SK-N-SH (cell line): ENCODE data around the gene TIAM1. TPM values are rescaled to one million over a fixed set of nuclear protein-coding genes. Genes with fewer than 3 reads are reported as not detected.

Source experiments
- CTCF ChIA-PET: fragments of 300-600, 350-600 bp; formaldehyde crosslinking; extraction: SDS; loops from one replicate; lab custom pipeline; 2021; lab: Yijun Ruan, JAX
- POLR2A ChIA-PET: fragments of 350-600 bp; sonication (Branson Sonifier 250); formaldehyde crosslinking; extraction: SDS; loops from one replicate; lab custom pipeline; 2020; ENCODE audit warnings: antibody characterized with exemption, inconsistent platforms; lab: Yijun Ruan, JAX
- DNase-seq: peaks from one replicate; pipeline ENCODE4 v3.0.0; 2012
- H2AFZ ChIP-seq: fragments of 200-600 bp; sonication (generic); 2 replicates; pipeline ENCODE4 v1.8.1; 2016; ENCODE audit warnings: antibody characterized with exemption, mild to moderate bottlenecking, low read depth
- H3F3A ChIP-seq: fragments of 200-600 bp; sonication (generic); replicated peaks from 2 replicates; pipeline ENCODE3; 2016; ENCODE audit warnings: antibody characterized with exemption, mild to moderate bottlenecking; ENCODE audit not compliant: insufficient read depth
- H3K27ac ChIP-seq, 2 experiments: fragments of 200-500 bp in 1 of 2; fragments of 200-600 bp in 1 of 2; sonication (Bioruptor generic) in 1 of 2; sonication (generic), shearing (Covaris generic) in 1 of 2; 2 replicates each; pipeline versions ENCODE4 v1.5.1 to v1.6.1; 2014 to 2016; ENCODE audit warnings: low read depth in 2 of 2, inconsistent platforms in 1 of 2, low read length in 1 of 2, mild to moderate bottlenecking in 1 of 2, mixed read lengths in 1 of 2
- H3K27me3 ChIP-seq: fragments of 200-600 bp; sonication (generic), shearing (Covaris generic); 2 replicates; pipeline ENCODE4 v1.6.1; 2016; ENCODE audit warnings: mixed run types; ENCODE audit not compliant: insufficient read depth
- H3K36me3 ChIP-seq, 2 experiments: fragments of 200-500 bp in 1 of 2; fragments of 200-600 bp in 1 of 2; sonication (Bioruptor generic) in 1 of 2; sonication (generic) in 1 of 2; replicated peaks in 1 of 2; 2 replicates each; pipeline versions ENCODE3 to v1.5.1; 2014 to 2016; ENCODE audit warnings: low read length in 1 of 2, mild to moderate bottlenecking in 1 of 2; ENCODE audit not compliant: insufficient read depth in 2 of 2, control insufficient read depth in 1 of 2
- H3K4me1 ChIP-seq, 2 experiments: fragments of 200-500 bp in 1 of 2; fragments of 200-600 bp in 1 of 2; sonication (Bioruptor generic) in 1 of 2; sonication (generic), shearing (Covaris generic) in 1 of 2; 2 replicates each; pipeline versions ENCODE4 v1.5.1 to v1.6.1; 2014 to 2016; ENCODE audit warnings: low read depth in 1 of 2, low read length in 1 of 2, mixed run types in 1 of 2; ENCODE audit not compliant: insufficient read depth in 2 of 2, control insufficient read depth in 1 of 2
- H3K4me2 ChIP-seq: fragments of 200-600 bp; sonication (generic), shearing (Covaris generic); 2 replicates; pipeline ENCODE4 v1.6.1; 2017; ENCODE audit warnings: mixed run types
- H3K4me3 ChIP-seq, 2 experiments: fragments of 200-500 bp in 1 of 2; fragments of 200-600 bp in 1 of 2; sonication (Bioruptor generic) in 1 of 2; sonication (generic), shearing (Covaris generic) in 1 of 2; 2 replicates each; pipeline versions ENCODE4 v1.5.1 to v1.8.1; 2014 to 2016; ENCODE audit warnings: low read depth in 2 of 2, inconsistent platforms in 1 of 2, low read length in 1 of 2, mild to moderate bottlenecking in 1 of 2, mixed read lengths in 1 of 2, moderate library complexity in 1 of 2
- H3K79me2 ChIP-seq: fragments of 200-600 bp; sonication (generic); 2 replicates; pipeline ENCODE4 v1.8.1; 2017; ENCODE audit warnings: mild to moderate bottlenecking; ENCODE audit not compliant: insufficient read depth
- H3K9ac ChIP-seq: fragments of 200-600 bp; sonication (generic); 2 replicates; pipeline ENCODE4 v1.6.1; 2017; ENCODE audit warnings: mixed run types
- H3K9me2 ChIP-seq: fragments of 200-600 bp; sonication (generic); 2 replicates; pipeline ENCODE4 v1.6.1; 2017; ENCODE audit warnings: mixed run types
- H3K9me3 ChIP-seq: fragments of 200-600 bp; sonication (generic); 2 replicates; pipeline ENCODE4 v1.6.1; 2017; ENCODE audit warnings: mixed run types, mild to moderate bottlenecking, moderate library complexity
- H4K20me1 ChIP-seq: fragments of 200-600 bp; sonication (generic); 2 replicates; pipeline ENCODE4 v1.6.1; 2017; ENCODE audit warnings: mild to moderate bottlenecking, mixed run types; ENCODE audit not compliant: insufficient read depth
- CTCF ChIP-seq: fragments of 200-600 bp; sonication (generic); IDR thresholded peaks from 2 replicates; pipeline ENCODE4 v1.6.1; 2017; ENCODE audit warnings: antibody characterized with exemption, mild to moderate bottlenecking, moderate library complexity
- EP300 ChIP-seq, 2 experiments: IDR thresholded peaks; 2 replicates each; pipeline versions ENCODE4 v1.4.0 to v1.6.1; 2012; ENCODE audit warnings: borderline replicate concordance in 1 of 2, low read depth in 1 of 2, low read length in 1 of 2
- FOXJ3 ChIP-seq: sonication (generic); formaldehyde crosslinking; IDR thresholded peaks from 2 replicates; pipeline ENCODE4 v1.5.1; 2020; ENCODE audit warnings: mild to moderate bottlenecking, missing genetic modification reagents
- FOXM1 ChIP-seq: IDR thresholded peaks from 2 replicates; pipeline ENCODE4 v1.4.0; 2012; ENCODE audit warnings: low read depth, mild to moderate bottlenecking
- GATA2 ChIP-seq: sonication (generic); formaldehyde crosslinking; IDR thresholded peaks from 2 replicates; pipeline ENCODE4 v1.5.0; 2020; ENCODE audit warnings: mild to moderate bottlenecking, missing genetic modification reagents
- IRF3 ChIP-seq: fragments of 150-350 bp; IDR thresholded peaks from 2 replicates; pipeline ENCODE4 v1.6.1; 2016; ENCODE audit warnings: mild to moderate bottlenecking, low read depth, low read length
- MEF2A ChIP-seq: IDR thresholded peaks from 2 replicates; pipeline ENCODE4 v1.4.0; 2012; ENCODE audit warnings: low read depth, borderline replicate concordance
- NRF1 ChIP-seq: IDR thresholded peaks from 2 replicates; pipeline ENCODE4 v1.6.1; 2012; ENCODE audit warnings: low read depth, mild to moderate bottlenecking, low read length
- PBX3 ChIP-seq: IDR thresholded peaks from 2 replicates; pipeline ENCODE4; 2012
- RAD21 ChIP-seq: IDR thresholded peaks from 2 replicates; pipeline ENCODE4 v1.6.1; 2012; ENCODE audit warnings: mild to moderate bottlenecking, low read length
- REST ChIP-seq: IDR thresholded peaks from 2 replicates; pipeline ENCODE4 v1.6.1; 2012; ENCODE audit warnings: mild to moderate bottlenecking, low read depth, low read length, moderate library complexity
- SIN3A ChIP-seq: IDR thresholded peaks from 2 replicates; pipeline ENCODE4 v1.6.1; 2012; ENCODE audit warnings: low read depth, mild to moderate bottlenecking, low read length, moderate library complexity, borderline replicate concordance
- SMC3 ChIP-seq: IDR thresholded peaks from 2 replicates; pipeline ENCODE4 v1.6.1; 2012; ENCODE audit warnings: low read depth, low read length, improper control_type of control experiment
- TCF12 ChIP-seq: IDR thresholded peaks from 2 replicates; pipeline ENCODE4 v1.4.0; 2012
- TEAD4 ChIP-seq: IDR thresholded peaks from 2 replicates; pipeline ENCODE4 v1.4.0; 2012; ENCODE audit warnings: mild to moderate bottlenecking, borderline replicate concordance; ENCODE audit not compliant: insufficient read depth
- WGBS: methylation state at CpG from one replicate; pipeline ENCODE4 v1.1.6; 2017; ENCODE audit warnings: low lambda C conversion rate; 5-methylcytosine and 5-hydroxymethylcytosine counted together
- polyA plus RNA-seq, 3 experiments: library from polyadenylated mRNA; depleted of rRNA; stranded (reverse); fragments of >200 nt; gene quantifications; 2 replicates each; pipeline ENCODE4 v1.2.3, GENCODE V29; 2012

The TIAM1 gene
- polyA plus RNA-seq, 1 of the 3 experiments (the other 2 are of a cell fraction), result 1.7 TPM

DNA sequence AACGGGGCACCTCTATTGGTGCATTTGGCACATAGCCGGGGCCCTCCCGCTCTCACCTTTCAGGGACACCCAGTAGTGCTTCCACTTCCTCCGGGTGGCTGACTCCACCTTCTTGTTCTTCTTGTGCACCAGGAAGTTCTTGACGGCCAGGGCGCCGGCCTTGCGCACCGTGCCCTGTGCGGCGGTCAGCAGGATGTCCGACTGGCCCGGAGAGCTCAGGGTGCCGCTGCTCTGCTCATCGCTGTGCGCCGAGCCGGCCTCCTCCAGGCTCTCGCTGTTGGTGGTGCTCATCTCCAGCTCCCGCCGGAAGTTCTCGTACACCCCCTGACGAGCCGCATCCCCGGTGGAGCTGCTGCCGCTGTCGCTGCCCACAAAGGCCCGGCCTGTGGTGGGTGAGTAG lies 92.4 kb downstream of the TIAM1 start (continued):
- TF ChIP-seq CTCF (no peak), GATA2 (CRISPR knock-in tag) (no peak), IRF3 (no peak), SIN3A (no peak), PBX3 (no peak)

GRCh38 chr21:31248598-31248997 lies 95.5 kb downstream of the TIAM1 start:
- H3F3A ChIP-seq, result no peaks in the 10 kb centered on the region
- H3K79me2 ChIP-seq, result no peaks in the 10 kb centered on the region
- no peak overlapping the region for H3K27ac ChIP-seq
- no peak overlapping the region for H3K9ac ChIP-seq
- H3K27me3 ChIP-seq, result no peaks in the 10 kb centered on the region
- H3K4me2 ChIP-seq, result no peak overlapping the region
- H3K36me3 ChIP-seq, result no peaks in the 10 kb centered on the region
- 40% methylated on average over 2 of the region's 2 CpGs for WGBS
- ChIA-PET POLR2A (no interaction called here), CTCF (interaction anchor here (1.1 to 1.6 kb wide), 2 partner anchors 50 to 332 kb away, joined by 3 to 5 read pairs; no protein-coding TSS in a partner anchor)
- no peak for DNase-seq
- no peak for TF ChIP-seq RAD21
- TF ChIP-seq REST, result no peak
- no peak for TF ChIP-seq CTCF
- TF ChIP-seq IRF3, result no peak
- TF ChIP-seq MEF2A, result no peak
- TF ChIP-seq SIN3A, result no peak
- TF ChIP-seq PBX3, result no peak
- no peak for TF ChIP-seq TCF12
- no peak for TF ChIP-seq TEAD4
- no peak for TF ChIP-seq NRF1
- no peak for TF ChIP-seq FOXM1
- TF ChIP-seq SMC3, result no peak
- no peak for TF ChIP-seq FOXJ3 (CRISPR knock-in tag)
- TF ChIP-seq EP300 (IDR thresholded peaks at IDR 0.05; ENCODE audit: borderline replicate concordance in 1 of 2, low read depth in 1 of 2, low read length in 1 of 2), result no peak
- H4K20me1 ChIP-seq, result no peaks in the 10 kb centered on the region
- H3K4me3 ChIP-seq, result no peak overlapping the region
- H2AFZ ChIP-seq, result no peak overlapping the region
- H3K9me2 ChIP-seq, result no peaks in the 10 kb centered on the region
- H3K4me1 ChIP-seq, result peaks cover 0 to 20% of the 10 kb centered on the region in 2 experiments; a peak in 1 of 4 replicates
- H3K9me3 ChIP-seq, result no peaks in the 10 kb centered on the region; the same call in 1 of the 2 replicates
